Lower lobe of right lung (tissue), 2 donors: ENCODE data around the gene CNP. TPM values are rescaled to one million over a fixed set of nuclear protein-coding genes. Genes with fewer than 3 reads are reported as not detected.

Experiments
- ATAC-seq, 2 donors: fragments of 200-7000 bp; cut with Tn5 transposase; one replicate each; pipeline ENCODE4 v1.9.1; 2020 to 2022; ENCODE audit warnings: mild to moderate bottlenecking in 2 of 2, moderate library complexity in 2 of 2
- DNase-seq: peaks from one replicate; pipeline ENCODE4 v3.0.0-alpha.2; 2020
- H3K27ac ChIP-seq: fragments of 200-600 bp; one replicate; pipeline ENCODE4 v1.8.0; 2022
- H3K27me3 ChIP-seq: fragments of 200-600 bp; one replicate; pipeline ENCODE4 v1.8.0; 2022; ENCODE audit warnings: low read depth
- H3K36me3 ChIP-seq: fragments of 200-600 bp; one replicate; pipeline ENCODE4 v1.8.0; 2022; ENCODE audit warnings: mild to moderate bottlenecking
- H3K4me1 ChIP-seq: fragments of 200-600 bp; one replicate; pipeline ENCODE4 v1.8.0; 2022
- H3K4me3 ChIP-seq: fragments of 200-600 bp; one replicate; pipeline ENCODE4 v1.8.0; 2022; ENCODE audit warnings: mild to moderate bottlenecking
- H3K9me3 ChIP-seq: fragments of 200-600 bp; one replicate; pipeline ENCODE4 v1.8.0; 2022
- CTCF ChIP-seq: fragments of 200-600 bp; IDR thresholded peaks from one replicate; pipeline ENCODE4 v1.8.0; 2022; ENCODE audit warnings: antibody characterized with exemption, mild to moderate bottlenecking
- intact Hi-C: fragments of 100-400 bp; cut with DNase I; formaldehyde crosslinking; loops from one replicate; pipeline ENCODE4 v1.11.0; 2022
- total RNA-seq: library from RNA; stranded (reverse); fragmentation: NEBNext Ultra II Directional; extraction: Animal tissue kit (Norgen Biotek cat#: 25700); gene quantifications from one replicate; pipeline ENCODE4 v1.2.1, GENCODE V29; 2021
- donor health status: DM: no; HTN: yes; CAD: no; lungs with severe emphysema.

Gene CNP
- total RNA-seq, 1 donor from 2014 or later, result 46.3 TPM

GRCh38 chr17:41977991-41978390, 11.4 kb downstream of the CNP start:
- H3K27me3 ChIP-seq, result no peaks in the 10 kb centered on the region
- no peak overlapping the region for H3K4me3 ChIP-seq
- intact Hi-C loops, result no loop called here
- ATAC-seq (no peak), DNase-seq (no peak)
- TF ChIP-seq CTCF, result no peak
- no peak overlapping the region for H3K27ac ChIP-seq
- peaks cover 96% of the 10 kb centered on the region for H3K36me3 ChIP-seq
- peaks cover 6% of the 10 kb centered on the region for H3K4me1 ChIP-seq
- H3K9me3 ChIP-seq, result no peaks in the 10 kb centered on the region

GRCh38 chr17:41982026-41982760, 15.6 kb downstream of the CNP start:
- no peak for ATAC-seq
- intact Hi-C loops, result no loop called here
- H3K4me1 ChIP-seq, result no peaks in the 10 kb centered on the region
- TF ChIP-seq CTCF, result no peak
- DNase-seq, result no peak
- H3K36me3 ChIP-seq, result peaks cover 96% of the 10 kb centered on the region
- H3K27ac ChIP-seq, result no peak overlapping the region
- no peaks in the 10 kb centered on the region for H3K27me3 ChIP-seq
- H3K9me3 ChIP-seq, result no peaks in the 10 kb centered on the region
- H3K4me3 ChIP-seq, result no peak overlapping the region

- Histone ChIP-seq H3K4me1 (no peaks in the 10 kb centered on the region), H3K4me3 (no peak overlapping the region), H3K27ac (no peak overlapping the region), H3K9me3 (no peaks in the 10 kb centered on the region), H3K27me3 (no peaks in the 10 kb centered on the region), H3K36me3 (peaks cover 97% of the 10 kb centered on the region)
- no peak for DNase-seq
- no peak for TF ChIP-seq CTCF
- no peak for ATAC-seq
- intact Hi-C loops, result no loop called here
Observed at GRCh38 chr17:41984454-41984853, 17.9 kb downstream of the CNP start.

GRCh38 chr17:41985919-41986318, 19.3 kb downstream of the CNP start:
- H3K4me3 ChIP-seq, result no peak overlapping the region
- intact Hi-C loops, result no loop called here
- no peaks in the 10 kb centered on the region for H3K4me1 ChIP-seq
- DNase-seq (no peak), ATAC-seq (no peak)
- no peak for TF ChIP-seq CTCF
- H3K9me3 ChIP-seq, result no peaks in the 10 kb centered on the region
- no peaks in the 10 kb centered on the region for H3K27me3 ChIP-seq
- H3K36me3 ChIP-seq, result peaks cover 100% of the 10 kb centered on the region
- no peak overlapping the region for H3K27ac ChIP-seq

- ATAC-seq, result no peak
- no peak for DNase-seq
- Histone ChIP-seq H3K27me3 (no peaks in the 10 kb centered on the region), H3K4me1 (no peaks in the 10 kb centered on the region), H3K27ac (no peak overlapping the region), H3K36me3 (peaks cover 100% of the 10 kb centered on the region), H3K9me3 (no peaks in the 10 kb centered on the region), H3K4me3 (no peak overlapping the region)
- no peak for TF ChIP-seq CTCF
- intact Hi-C loops, result no loop called here
Observed at GRCh38 chr17:41986634-41987033, 20.0 kb downstream of the CNP start.
